HG02970 (cell line): Measurements from ENCODE around the gene CLEC18A.

ENCODE experiments used
- ATAC-seq: cut with Tn5 transposase; IDR thresholded peaks from one replicate; pipeline ENCODE4 v1.9.1; 2021; ENCODE audit warnings: mild to moderate bottlenecking, moderate library complexity, moderate number of reproducible peaks; ENCODE audit not compliant: unreplicated experiment, low FRiP score

The CLEC18A gene

GRCh38 chr16:69929480-69929879 lies 21.7 kb upstream of the CLEC18A start:
- ATAC-seq: no peak

GRCh38 chr16:69930117-69930776 lies 20.9 kb upstream of the CLEC18A start:
- no peak for ATAC-seq

- no peak for ATAC-seq
These were observed 19.5 kb upstream of the CLEC18A start for GRCh38 chr16:69931631-69932030.

GRCh38 chr16:69932228-69932627 lies 18.9 kb upstream of the CLEC18A start:
- ATAC-seq: no peak

- no peak for ATAC-seq
These were observed 18.3 kb upstream of the CLEC18A start for GRCh38 chr16:69932691-69933392.

- ATAC-seq: no peak
These were observed 17.1 kb upstream of the CLEC18A start for GRCh38 chr16:69934044-69934443.

- ATAC-seq: no peak
These were observed 16.4 kb upstream of the CLEC18A start for GRCh38 chr16:69934751-69935150.

- ATAC-seq: no peak
These were observed 15.8 kb upstream of the CLEC18A start for GRCh38 chr16:69935278-69935711.

- ATAC-seq: no peak
These were observed 15.4 kb upstream of the CLEC18A start for GRCh38 chr16:69935740-69936139.

GRCh38 chr16:69936252-69936651 lies 14.9 kb upstream of the CLEC18A start:
- ATAC-seq: no peak

- ATAC-seq: no peak
These were observed 14.4 kb upstream of the CLEC18A start for GRCh38 chr16:69936751-69937211.

GRCh38 chr16:69937465-69937951 lies 13.6 kb upstream of the CLEC18A start:
- ATAC-seq: no peak

GRCh38 chr16:69938981-69939820 lies 11.9 kb upstream of the CLEC18A start:
- ATAC-seq: no peak

- ATAC-seq: no peak
These were observed 11.1 kb upstream of the CLEC18A start for GRCh38 chr16:69939821-69940585.

GRCh38 chr16:69940676-69941075 lies 10.5 kb upstream of the CLEC18A start:
- no peak for ATAC-seq

GRCh38 chr16:69941251-69942098 lies 9.7 kb upstream of the CLEC18A start:
- no peak for ATAC-seq

GRCh38 chr16:69942099-69942491 lies 9.0 kb upstream of the CLEC18A start:
- no peak for ATAC-seq

- no peak for ATAC-seq
These were observed 8.4 kb upstream of the CLEC18A start for GRCh38 chr16:69942627-69943170.
